HFFc6 (cell line): ENCODE measurements around the gene SAYSD1. TPM values are rescaled to one million over a fixed set of nuclear protein-coding genes. Genes with fewer than 3 reads are reported as not detected.

Experiments
- DNase-seq: peaks from one replicate; pipeline ENCODE4 v3.0.0-alpha.2; 2018
- H3K27ac Mint-ChIP-seq: 2 replicates; pipeline ENCODE4 v1.8.0; 2020; ENCODE audit warnings: mild to moderate bottlenecking, mixed read lengths
- H3K27me3 Mint-ChIP-seq: 2 replicates; pipeline ENCODE4 v1.8.0; 2021; ENCODE audit warnings: mild to moderate bottlenecking, moderate library complexity, mixed read lengths; ENCODE audit not compliant: insufficient read depth
- H3K36me3 Mint-ChIP-seq: 2 replicates; pipeline ENCODE4 v1.8.0; 2021; ENCODE audit warnings: low read depth, mixed read lengths
- H3K4me1 Mint-ChIP-seq: 2 replicates; pipeline ENCODE4 v1.8.0; 2020; ENCODE audit warnings: low read depth, mixed read lengths
- H3K4me3 Mint-ChIP-seq: 2 replicates; pipeline ENCODE4 v1.8.0; 2020; ENCODE audit warnings: mild to moderate bottlenecking, moderate library complexity, mixed read lengths
- H3K9me3 Mint-ChIP-seq: 2 replicates; pipeline ENCODE4 v1.8.0; 2020; ENCODE audit warnings: mild to moderate bottlenecking, mixed read lengths
- CTCF ChIP-seq: fragments of 200-600 bp; sonication (generic); IDR thresholded peaks from 2 replicates; pipeline ENCODE4 v1.5.0; 2021; ENCODE audit warnings: antibody characterized with exemption, mild to moderate bottlenecking
- total RNA-seq, 6 experiments: library from RNA; stranded (reverse); fragmentation: NEBNext Ultra II Directional; extraction: Animal tissue kit (Norgen Biotek cat#: 25700); gene quantifications; 2 replicates in 1 of 6; 3 replicates in 5 of 6; pipeline ENCODE4 v1.2.3, GENCODE V29; 2021

The SAYSD1 gene
- total RNA-seq, 6 experiments from 2014 or later: 6.0 to 8.2 (median 7.5) TPM

GRCh38 chr6:39063526-39063925, 51.5 kb downstream of the SAYSD1 start:
- Mint-ChIP-seq H3K4me3 (no peak overlapping the region), H3K9me3 (no peaks in the 10 kb centered on the region), H3K27me3 (peaks cover 18% of the 10 kb centered on the region), H3K4me1 (no peaks in the 10 kb centered on the region), H3K27ac (no peak overlapping the region), H3K36me3 (no peaks in the 10 kb centered on the region)
- DNase-seq: no peak
- TF ChIP-seq CTCF: no peak

GRCh38 chr6:39062014-39062740, 52.8 kb downstream of the SAYSD1 start:
- Mint-ChIP-seq H3K9me3 (no peaks in the 10 kb centered on the region), H3K4me1 (no peaks in the 10 kb centered on the region), H3K4me3 (no peak overlapping the region), H3K36me3 (no peaks in the 10 kb centered on the region), H3K27me3 (peaks cover 21% of the 10 kb centered on the region), H3K27ac (no peak overlapping the region)
- DNase-seq: no peak
- TF ChIP-seq CTCF: no peak

GRCh38 chr6:39061588-39061987, 53.4 kb downstream of the SAYSD1 start:
- Mint-ChIP-seq H3K4me3 (no peak overlapping the region), H3K27ac (no peak overlapping the region), H3K27me3 (peaks cover 21% of the 10 kb centered on the region), H3K9me3 (no peaks in the 10 kb centered on the region), H3K36me3 (no peaks in the 10 kb centered on the region), H3K4me1 (no peaks in the 10 kb centered on the region)
- TF ChIP-seq CTCF: no peak
- DNase-seq: no peak

- Mint-ChIP-seq H3K4me3 (no peak overlapping the region), H3K36me3 (no peaks in the 10 kb centered on the region), H3K9me3 (no peaks in the 10 kb centered on the region), H3K27ac (no peak overlapping the region), H3K27me3 (peaks cover 20% of the 10 kb centered on the region), H3K4me1 (no peaks in the 10 kb centered on the region)
- no peak for TF ChIP-seq CTCF
- no peak for DNase-seq
Measured at GRCh38 chr6:39061182-39061581, 53.8 kb downstream of the SAYSD1 start.

- no peaks in the 10 kb centered on the region for H3K9me3 Mint-ChIP-seq
Measured at GRCh38 chr6:39060467-39061160, 54.4 kb downstream of the SAYSD1 start.

More at GRCh38 chr6:39060467-39061160, 54.4 kb downstream of the SAYSD1 start:
- Mint-ChIP-seq H3K27ac (no peak overlapping the region), H3K36me3 (no peaks in the 10 kb centered on the region), H3K4me1 (no peaks in the 10 kb centered on the region), H3K4me3 (no peak overlapping the region), H3K27me3 (peaks cover 19% of the 10 kb centered on the region)
- no peak for DNase-seq
- TF ChIP-seq CTCF: no peak
